Stimulated activated naive CD8-positive, alpha-beta T cell treated with anti-CD3 and anti-CD28 coated beads, Interleukin-15, amount 100 ng/mL, for 72 hours (primary cell): ENCODE results near the gene IGFLR1.

Experiments used
- ATAC-seq: fragments of 150-1000 bp; cut with Tn5 transposase; 2 replicates; pipeline ENCODE4 v1.10.0; 2021; ENCODE audit warnings: mild to moderate bottlenecking, moderate library complexity
- DNase-seq, 2 donors: peaks; one replicate each; pipeline ENCODE4 v3.0.0; 2021 to 2022
- H3K27ac Mint-ChIP-seq, 2 donors: one replicate each; pipeline ENCODE4 v1.8.0; 2022; ENCODE audit warnings: mild to moderate bottlenecking in 2 of 2, mixed read lengths in 2 of 2, moderate library complexity in 2 of 2
- H3K27me3 Mint-ChIP-seq: one replicate; pipeline ENCODE4 v1.8.0; 2022; ENCODE audit warnings: mixed read lengths
- H3K4me1 Mint-ChIP-seq: one replicate; pipeline ENCODE4 v1.8.0; 2022; ENCODE audit warnings: mild to moderate bottlenecking, mixed read lengths
- H3K4me3 Mint-ChIP-seq, 2 donors: one replicate each; pipeline ENCODE4 v1.8.0; 2022; ENCODE audit warnings: mild to moderate bottlenecking in 2 of 2, mixed read lengths in 2 of 2, moderate library complexity in 1 of 2
- H3K9me3 Mint-ChIP-seq, 2 donors: one replicate each; pipeline ENCODE4 v1.8.0; 2022; ENCODE audit warnings: mixed read lengths in 2 of 2

IGFLR1 gene

GRCh38 chr19:35751839-35752745 is 9.8 kb upstream of the IGFLR1 start:
- Mint-ChIP-seq H3K4me1 (peaks cover 53% of the 10 kb centered on the region), H3K4me3 (no peak overlapping the region), H3K9me3 (no peaks in the 10 kb centered on the region), H3K27me3 (peaks cover 13% of the 10 kb centered on the region), H3K27ac (peak overlapping the region in 1 of 2 donors; percentile 73)
- no peak for DNase-seq
- ATAC-seq, result no peak

GRCh38 chr19:35750167-35750566 is 7.9 kb upstream of the IGFLR1 start:
- peak overlapping the region; percentile 39 to 86 for H3K4me3 Mint-ChIP-seq

GRCh38 chr19:35748106-35749020 is 6.1 kb upstream of the IGFLR1 start, which contains the start of gene LIN37:
Gene LIN37 (plus strand): TSS chr19:35748576. CDS start chr19:35748725, 149 bp downstream.
- ATAC-seq (peak; percentile 83), DNase-seq (peak; percentile 97 to 99)
- no peaks in the 10 kb centered on the region for H3K27me3 Mint-ChIP-seq
- peak within 1 kb of the TSS; percentile 90 to 99 for H3K27ac Mint-ChIP-seq
- no peaks in the 10 kb centered on the region for H3K9me3 Mint-ChIP-seq
- H3K4me1 Mint-ChIP-seq, result peaks cover 59% of the 10 kb centered on the region
- peak within 1 kb of the TSS; percentile 86 to 100 for H3K4me3 Mint-ChIP-seq

More at GRCh38 chr19:35750167-35750566, 7.9 kb upstream of the IGFLR1 start:
- H3K27ac Mint-ChIP-seq, result no peak overlapping the region
- DNase-seq, result no peak
- no peaks in the 10 kb centered on the region for H3K9me3 Mint-ChIP-seq
- ATAC-seq, result no peak
- H3K4me1 Mint-ChIP-seq, result peaks cover 53% of the 10 kb centered on the region
- H3K27me3 Mint-ChIP-seq, result no peaks in the 10 kb centered on the region

GRCh38 chr19:35746531-35746930 is 4.3 kb upstream of the IGFLR1 start:
- peak overlapping the region; percentile 97 to 100 for H3K4me3 Mint-ChIP-seq
- DNase-seq, result no peak
- no peak for ATAC-seq
- H3K4me1 Mint-ChIP-seq, result peaks cover 70% of the 10 kb centered on the region
- no peaks in the 10 kb centered on the region for H3K9me3 Mint-ChIP-seq
- peak overlapping the region; percentile 88 to 99 for H3K27ac Mint-ChIP-seq
- H3K27me3 Mint-ChIP-seq, result no peaks in the 10 kb centered on the region

- DNase-seq, result no peak
- Mint-ChIP-seq H3K9me3 (no peaks in the 10 kb centered on the region), H3K27me3 (no peaks in the 10 kb centered on the region), H3K27ac (peak overlapping the region; percentile 99 to 100), H3K4me3 (peak overlapping the region; percentile 97 to 100), H3K4me1 (peaks cover 70% of the 10 kb centered on the region)
- ATAC-seq, result no peak
Observed at GRCh38 chr19:35746087-35746462, 3.8 kb upstream of the IGFLR1 start.

GRCh38 chr19:35745328-35746086 is 3.3 kb upstream of the IGFLR1 start, which contains the start of the genes PSENEN and U2AF1L4:
Gene PSENEN (plus strand): TSS chr19:35745651. CDS start chr19:35745931, 280 bp downstream.
Gene U2AF1L4 (minus strand): TSS chr19:35745418. CDS start chr19:35745391, 27 bp downstream.
- Mint-ChIP-seq H3K4me3 (peak within 1 kb of the TSS; percentile 97 to 100), H3K4me1 (peaks cover 70% of the 10 kb centered on the region), H3K9me3 (no peaks in the 10 kb centered on the region), H3K27me3 (no peaks in the 10 kb centered on the region), H3K27ac (peak within 1 kb of the TSS; percentile 99 to 100)
- DNase-seq (peak; percentile 95 to 98), ATAC-seq (peak; percentile 64)

GRCh38 chr19:35744430-35745327 is 2.4 kb upstream of the IGFLR1 start:
- Mint-ChIP-seq H3K27me3 (no peaks in the 10 kb centered on the region), H3K27ac (peak overlapping the region; percentile 99 to 100), H3K4me3 (peak overlapping the region; percentile 97 to 100), H3K4me1 (peaks cover 65% of the 10 kb centered on the region), H3K9me3 (no peaks in the 10 kb centered on the region)
- DNase-seq (peak; percentile 91), ATAC-seq (peak; percentile 62)

- ATAC-seq, result no peak
Observed at GRCh38 chr19:35743640-35744429, 1.6 kb upstream of the IGFLR1 start.

GRCh38 chr19:35741203-35741515 is 1.1 kb downstream of the IGFLR1 start:
- H3K4me3 Mint-ChIP-seq, result peak overlapping the region; percentile 97 to 100
- H3K9me3 Mint-ChIP-seq, result no peaks in the 10 kb centered on the region
- peaks cover 65% of the 10 kb centered on the region for H3K4me1 Mint-ChIP-seq
- DNase-seq (no peak), ATAC-seq (peak; percentile 2)
- H3K27ac Mint-ChIP-seq, result peak overlapping the region; percentile 94 to 97
- H3K27me3 Mint-ChIP-seq, result no peaks in the 10 kb centered on the region

More at GRCh38 chr19:35743640-35744429, 1.6 kb upstream of the IGFLR1 start:
- H3K9me3 Mint-ChIP-seq, result no peaks in the 10 kb centered on the region
- peaks cover 65% of the 10 kb centered on the region for H3K4me1 Mint-ChIP-seq
- peak overlapping the region; percentile 97 to 100 for H3K4me3 Mint-ChIP-seq
- H3K27me3 Mint-ChIP-seq, result no peaks in the 10 kb centered on the region
- H3K27ac Mint-ChIP-seq, result peak overlapping the region; percentile 99 to 100
- no peak for DNase-seq

- Mint-ChIP-seq H3K4me1 (peaks cover 62% of the 10 kb centered on the region), H3K27ac (peak overlapping the region; percentile 94 to 97), H3K4me3 (peak overlapping the region; percentile 95 to 100), H3K9me3 (no peaks in the 10 kb centered on the region), H3K27me3 (no peaks in the 10 kb centered on the region)
- peak; percentile 97 to 98 for DNase-seq
- peak; percentile 79 for ATAC-seq
Observed at GRCh38 chr19:35740423-35741202, 1.6 kb downstream of the IGFLR1 start.

GRCh38 chr19:35740108-35740422 is 2.2 kb downstream of the IGFLR1 start:
- Mint-ChIP-seq H3K27me3 (no peaks in the 10 kb centered on the region), H3K4me1 (peaks cover 64% of the 10 kb centered on the region), H3K27ac (peak overlapping the region in 1 of 2 donors; percentile 97), H3K4me3 (peak overlapping the region; percentile 95 to 100), H3K9me3 (no peaks in the 10 kb centered on the region)
- ATAC-seq (peak; percentile 38), DNase-seq (no peak)

- peaks cover 68% of the 10 kb centered on the region for H3K4me1 Mint-ChIP-seq
- H3K27me3 Mint-ChIP-seq, result no peaks in the 10 kb centered on the region
- H3K27ac Mint-ChIP-seq, result peak overlapping the region in 1 of 2 donors; percentile 95
- DNase-seq (no peak), ATAC-seq (no peak)
- H3K4me3 Mint-ChIP-seq, result peak overlapping the region; percentile 48 to 62
- no peaks in the 10 kb centered on the region for H3K9me3 Mint-ChIP-seq
Observed at GRCh38 chr19:35739275-35740107, 2.8 kb downstream of the IGFLR1 start.
